Motor neuron (in vitro differentiated cells): ENCODE results near the gene STX1B. TPM values are rescaled to one million over a fixed set of nuclear protein-coding genes. Genes with fewer than 3 reads are reported as not detected.

Experiments
- ATAC-seq, 8 experiments: fragments of 200-7000 bp; cut with Tn5 transposase; replicated peaks in 6 of 8; 2 replicates each; pipeline ENCODE4 v1.8.0; 2021; ENCODE audit warnings: mild to moderate bottlenecking in 8 of 8, moderate library complexity in 8 of 8
- H3K27ac ChIP-seq, 2 donors: fragments of 250-450 bp; sonication (Bioruptor Pico); 2 replicates each; pipeline ENCODE4 v1.9.0; 2021; ENCODE audit warnings: antibody characterized with exemption in 2 of 2, mild to moderate bottlenecking in 2 of 2, moderate library complexity in 1 of 2
- H3K4me1 ChIP-seq, 2 donors: fragments of 250-450 bp; sonication (Bioruptor Pico); replicated peaks in 1 of 2; 2 replicates each; pipeline ENCODE4 v1.6.1; 2021; ENCODE audit warnings: antibody characterized with exemption in 2 of 2, mild to moderate bottlenecking in 2 of 2, moderate library complexity in 1 of 2
- H3K4me3 ChIP-seq, 5 donors: fragments of 250-450 bp; sonication (Bioruptor Pico); 2 replicates each; pipeline ENCODE4 v1.9.0; 2021; ENCODE audit warnings: antibody characterized with exemption in 5 of 5, mild to moderate bottlenecking in 5 of 5, moderate library complexity in 4 of 5
- whole genome bisulfite sequencing, 10 experiments: fragments of 450-650 bp; shearing (Covaris generic); methylation state at CpG; one replicate each; pipeline ENCODE4 v1.0.0; 2022; 5-methylcytosine and 5-hydroxymethylcytosine counted together
- in situ Hi-C, 9 experiments: fragments of 400-800 bp; cut with MboI; loops; one replicate each; pipeline ENCODE4 v1.15.0; 2021; ENCODE audit warnings: low sequenced_read_pairs in 9 of 9, low pct_unique_long_range_greater_than_20kb in 2 of 9; ENCODE audit not compliant: unreplicated experiment in 9 of 9
- total RNA-seq, 8 experiments: library from RNA; unstranded; fragments of 300-600 nt; gene quantifications; 2 replicates each; pipeline versions ENCODE4 v1.2.3 to v1.2.4, GENCODE V29; 2022

Gene STX1B
- total RNA-seq, 8 experiments from 2014 or later: 0.45 to 20.9 (median 10.0) TPM

DNA sequence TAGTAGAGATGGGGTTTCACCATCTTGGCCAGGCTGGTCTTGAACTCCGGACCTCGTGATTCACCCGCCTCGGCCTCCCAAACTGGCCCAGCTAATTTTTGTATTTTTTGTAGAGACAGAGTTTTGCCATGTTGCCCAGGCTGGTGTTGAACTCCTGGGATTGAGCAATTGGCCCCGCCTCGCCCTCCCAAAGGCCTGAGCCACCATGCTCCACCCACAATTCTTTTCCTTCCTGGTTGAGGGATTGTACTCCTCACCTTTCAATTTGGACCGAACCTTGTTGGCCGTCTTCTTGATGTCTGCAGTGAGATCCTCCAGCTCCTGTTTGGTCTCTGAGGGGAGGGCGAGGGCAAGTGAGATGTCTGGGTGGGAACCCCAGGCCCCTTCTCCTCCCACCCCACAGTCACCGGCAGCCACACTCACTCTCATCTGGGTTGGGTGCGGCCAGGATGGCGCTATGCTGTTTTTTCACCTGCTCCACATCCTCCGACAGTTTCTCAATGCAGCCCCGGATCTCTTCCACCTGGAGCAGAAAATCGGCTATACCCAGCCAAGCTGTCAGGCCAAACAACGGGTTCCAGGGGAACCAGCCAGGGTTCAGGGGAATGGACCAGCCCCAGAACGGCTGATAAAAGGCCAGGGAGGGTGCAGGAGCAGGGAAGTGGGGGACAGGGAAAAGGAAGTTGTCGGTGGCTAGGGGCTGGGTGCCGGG lies 9.6 kb downstream of the STX1B start:
- ATAC-seq: no peak
- WGBS, 10 experiments: 65 to 100% (median 82%) methylated on average over 2 to 11 of the region's 19 CpGs; no CpG with 5 or more reads in 4 of the 10 experiments
- in situ Hi-C loops: loop anchor here in 1 of 9 experiments (25.0 kb wide), 1 partner anchor 436 kb away; the partner anchor contains the start of genes COX6A2 and ZNF843
- peaks cover 11 to 15% of the 10 kb centered on the region in 2 donors for H3K4me1 ChIP-seq
- H3K4me3 ChIP-seq: no peak overlapping the region
- no peak overlapping the region for H3K27ac ChIP-seq

DNA sequence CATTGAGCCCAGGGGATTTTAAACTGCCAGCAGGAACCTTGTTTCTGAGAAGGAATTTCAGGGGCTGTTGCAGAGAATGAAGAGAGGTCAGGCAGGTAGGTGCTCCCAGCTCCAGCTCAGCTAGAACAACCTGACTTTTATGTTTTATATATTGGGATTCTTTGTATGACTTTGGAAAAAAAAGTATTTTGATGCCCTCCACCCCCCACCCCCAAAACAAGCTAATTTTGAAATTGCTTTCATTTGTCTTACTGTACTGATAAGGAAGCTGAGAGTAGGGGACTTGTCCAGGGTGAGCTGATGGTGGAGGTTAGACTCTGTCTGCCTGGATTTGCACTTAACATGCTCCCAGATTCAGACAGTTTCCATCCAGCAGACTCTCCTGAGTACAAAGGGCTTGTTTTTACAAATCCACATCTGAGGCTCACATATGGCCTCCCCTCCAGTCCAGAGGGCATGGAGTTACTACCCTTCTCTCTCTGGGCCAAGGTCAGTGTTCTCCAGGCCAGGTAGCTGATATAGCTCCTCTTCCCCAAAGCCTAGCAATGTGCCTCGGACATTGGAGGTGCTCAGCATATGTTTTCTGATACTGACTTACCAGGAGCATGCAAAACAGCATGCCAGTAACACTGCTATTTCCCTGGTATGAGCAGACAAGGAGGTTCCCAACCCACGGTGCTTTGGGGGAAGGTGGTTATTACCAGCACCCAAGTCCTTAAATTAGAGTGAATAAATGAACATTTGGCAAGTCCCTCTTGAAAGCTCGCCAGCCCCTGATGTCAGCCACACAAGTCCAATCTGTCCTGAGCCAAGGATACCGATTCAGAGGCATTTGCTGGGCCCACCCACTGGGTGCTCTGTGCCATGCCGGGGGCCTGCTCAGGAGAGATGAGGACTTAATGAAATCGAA lies 11.3 kb downstream of the STX1B start:
- no peak overlapping the region for H3K27ac ChIP-seq
- in situ Hi-C loops: loop anchor here in 4 of 9 experiments (25.0 kb wide), 3 partner anchors 163 to 863 kb away; partner anchors contain the start of genes COX6A2 (in 2 of the 4), ZNF843 (in 2 of the 4), PRSS36 (in 1 of the 4) and ZNF267 (in 1 of the 4)

DNA sequence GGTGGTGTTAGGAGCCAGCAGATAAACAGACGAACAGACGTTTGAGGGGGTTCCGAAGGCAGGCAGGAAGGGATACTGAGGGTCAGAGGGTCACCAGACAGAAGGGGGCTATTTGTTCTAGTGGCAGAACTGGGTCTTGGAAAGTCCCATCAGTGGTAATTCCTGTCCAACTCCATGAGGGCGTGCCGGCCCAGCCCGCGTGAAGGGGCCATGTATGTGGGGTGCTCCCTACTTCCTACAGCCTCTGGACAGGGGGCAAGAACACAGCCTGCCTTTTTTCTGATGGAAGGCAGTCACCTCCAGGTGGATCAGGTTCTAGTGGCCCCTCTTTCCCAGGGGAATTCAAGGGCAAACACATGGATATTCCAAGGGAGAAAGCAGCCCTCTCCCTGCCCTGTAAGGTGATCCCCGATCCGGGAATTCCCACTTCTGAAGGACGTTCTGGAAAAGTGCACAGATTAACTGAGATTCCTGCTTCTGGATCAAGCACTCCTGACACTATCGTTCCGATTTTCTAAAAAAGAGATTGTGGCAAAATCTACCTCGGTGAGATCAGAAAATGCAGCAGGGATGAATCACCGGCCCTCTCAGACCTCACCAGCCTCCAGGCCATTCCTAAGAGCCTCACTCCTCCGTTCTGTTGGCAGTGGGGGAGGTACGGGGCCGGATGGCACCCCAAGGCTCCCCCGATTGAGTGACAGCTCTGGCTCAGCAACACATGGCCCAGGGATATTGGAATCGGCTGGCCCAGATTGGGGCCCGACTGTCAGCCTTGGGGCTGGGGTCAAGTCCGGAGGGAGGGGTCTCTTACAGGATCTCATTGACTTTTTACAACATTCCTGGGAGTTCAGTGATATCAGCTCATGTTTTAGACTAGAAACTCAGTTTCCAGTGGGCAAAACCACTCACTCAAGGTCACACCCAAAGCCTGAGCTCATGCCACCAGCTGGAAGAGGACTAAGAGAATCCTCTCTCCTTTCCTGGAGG lies 12.4 kb downstream of the STX1B start:
- Histone ChIP-seq H3K4me3 (no peak overlapping the region), H3K4me1 (peaks cover 11% of the 10 kb centered on the region in 2 donors), H3K27ac (no peak overlapping the region)
- WGBS, 10 experiments: 0 to 76% (median 57%) methylated on average over 2 to 7 of the region's 21 CpGs; no CpG with 5 or more reads in 3 of the 10 experiments
- ATAC-seq: peak in 6 of 8 experiments; percentile 21 to 63 (median 32)
- in situ Hi-C loops: loop anchor here in 4 of 9 experiments (25.0 kb wide), 3 partner anchors 164 to 864 kb away; partner anchors contain the start of genes COX6A2 (in 2 of the 4), ZNF843 (in 2 of the 4), PRSS36 (in 1 of the 4) and ZNF267 (in 1 of the 4)

More for the DNA sequence above, 11.3 kb downstream of the STX1B start:
- Histone ChIP-seq H3K4me1 (peaks cover 11% of the 10 kb centered on the region in 2 donors), H3K4me3 (no peak overlapping the region)
- 43 to 100% (median 81%) methylated on average over 2 to 4 of the region's 6 CpGs; no CpG with 5 or more reads in 2 of the 10 experiments for WGBS, 10 experiments
- ATAC-seq: no peak

DNA sequence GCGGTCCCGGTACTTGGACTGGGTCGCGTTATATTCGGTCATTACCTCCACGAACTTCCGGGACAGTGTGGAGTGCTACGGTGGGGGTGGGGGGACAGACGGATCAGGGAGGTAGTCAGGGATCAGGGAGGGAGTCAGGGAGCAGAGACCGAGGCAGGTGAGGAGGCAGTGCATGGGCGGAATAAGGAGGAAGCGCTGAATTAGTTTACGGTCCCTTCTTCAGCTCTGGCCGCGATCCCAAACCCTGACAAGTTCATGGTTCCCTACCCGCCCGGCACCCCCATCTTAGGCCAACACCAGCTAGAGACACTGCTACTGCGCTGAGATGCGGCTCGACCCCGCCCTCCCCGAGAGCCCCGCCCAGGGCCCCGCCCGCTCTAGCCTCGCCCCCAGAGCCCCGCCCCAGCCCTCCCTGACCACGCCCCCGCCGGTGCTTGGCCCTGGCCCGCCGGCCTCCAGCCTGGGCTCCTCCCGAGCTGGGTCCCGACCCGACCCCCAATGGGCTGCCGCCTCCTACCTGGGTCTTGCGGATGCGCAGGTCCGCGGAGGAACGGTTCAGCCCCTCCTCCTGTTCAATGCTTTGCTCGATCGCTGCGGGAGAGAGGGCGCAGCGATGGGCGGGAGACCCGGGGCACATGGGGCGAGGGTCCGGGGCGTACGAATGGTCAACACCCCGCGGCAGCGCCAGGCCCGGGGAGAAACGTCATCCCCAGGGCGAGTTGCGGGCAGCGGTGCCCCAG lies 13.3 kb downstream of the STX1B start:
- peak; percentile 69 to 88 (median 82) for ATAC-seq
- H3K4me3 ChIP-seq: peak overlapping the region in 4 of 5 donors; percentile 10 to 28 (median 18)
- no CpG with 5 or more reads among the region's 60 CpGs for WGBS, 10 experiments
- H3K4me1 ChIP-seq: peaks cover 7 to 8% of the 10 kb centered on the region in 2 donors
- in situ Hi-C loops: loop anchor here in 4 of 9 experiments (25.0 kb wide), 3 partner anchors 165 to 865 kb away; partner anchors contain the start of genes COX6A2 (in 2 of the 4), ZNF843 (in 2 of the 4), PRSS36 (in 1 of the 4) and ZNF267 (in 1 of the 4)
- H3K27ac ChIP-seq: no peak overlapping the region

DNA sequence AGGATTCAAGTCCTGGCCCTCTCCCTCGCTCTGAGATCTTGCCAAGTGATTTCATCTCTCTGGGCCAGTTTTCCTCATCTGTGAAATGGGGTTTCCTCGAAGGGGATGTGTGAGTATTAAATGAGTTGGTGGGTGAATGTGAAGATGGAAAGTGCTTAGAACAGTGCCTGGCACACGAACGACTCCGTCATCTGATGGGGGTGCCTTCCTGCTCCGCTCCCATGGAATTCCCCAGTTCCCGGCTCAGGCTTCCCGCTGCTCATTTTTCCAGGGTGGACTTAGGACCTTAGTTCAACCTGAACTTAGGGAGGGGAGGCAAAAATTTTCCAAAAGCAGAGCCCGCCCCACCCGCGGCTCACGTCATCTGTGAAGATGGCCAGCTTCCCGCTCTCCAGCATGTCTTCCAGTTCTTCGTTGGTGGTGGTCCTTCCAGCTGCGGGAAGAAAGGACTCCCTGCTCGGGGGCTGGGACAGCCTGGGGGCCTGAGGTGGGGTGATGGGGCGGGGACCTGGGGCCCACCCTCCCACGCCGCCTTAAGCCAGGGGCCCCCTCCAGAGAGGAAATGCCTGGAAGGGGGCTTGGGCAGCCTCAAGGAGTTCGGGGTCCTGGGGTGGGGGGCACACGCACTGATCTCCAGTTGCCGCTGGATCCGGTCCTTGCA lies 14.0 kb downstream of the STX1B start:
- 12 to 80% (median 47%) methylated on average over 1 to 9 of the region's 23 CpGs; no CpG with 5 or more reads in 2 of the 10 experiments for WGBS, 10 experiments
- in situ Hi-C loops: loop anchor here in 4 of 9 experiments (25.0 kb wide), 3 partner anchors 166 to 866 kb away; partner anchors contain the start of genes COX6A2 (in 2 of the 4), ZNF843 (in 2 of the 4), PRSS36 (in 1 of the 4) and ZNF267 (in 1 of the 4)

DNA sequence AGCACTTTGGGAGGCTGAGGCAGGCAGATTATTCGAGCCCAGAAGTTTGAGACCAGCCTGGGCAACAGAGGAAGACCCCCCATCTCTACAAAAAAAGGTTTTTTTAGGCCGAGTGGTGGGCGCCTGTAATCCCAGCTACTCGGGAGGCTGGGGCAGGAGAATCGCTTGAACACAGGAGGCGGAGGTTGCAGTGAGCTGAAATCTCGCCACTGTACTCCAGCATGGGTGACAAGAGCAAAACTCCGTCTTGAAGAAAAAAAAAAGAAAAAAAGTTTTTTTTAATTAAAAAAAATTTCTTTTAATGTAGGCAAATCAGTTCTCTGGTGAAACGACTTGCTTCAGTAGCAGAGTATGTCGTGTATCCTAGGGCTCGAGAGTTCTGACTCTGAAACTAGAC lies 14.5 kb downstream of the STX1B start:
- no peak overlapping the region for H3K4me3 ChIP-seq
- 49 to 100% (median 84%) methylated on average over 1 to 10 of the region's 11 CpGs; no CpG with 5 or more reads in 1 of the 10 experiments for WGBS, 10 experiments

More for the DNA sequence above, 14.0 kb downstream of the STX1B start:
- ATAC-seq: peak in 3 of 8 experiments; percentile 3 to 6 (median 5)
- Histone ChIP-seq H3K4me3 (peak overlapping the region in 3 of 5 donors; percentile 10 to 28 (median 25)), H3K4me1 (peaks cover 6 to 7% of the 10 kb centered on the region in 2 donors), H3K27ac (no peak overlapping the region)

DNA sequence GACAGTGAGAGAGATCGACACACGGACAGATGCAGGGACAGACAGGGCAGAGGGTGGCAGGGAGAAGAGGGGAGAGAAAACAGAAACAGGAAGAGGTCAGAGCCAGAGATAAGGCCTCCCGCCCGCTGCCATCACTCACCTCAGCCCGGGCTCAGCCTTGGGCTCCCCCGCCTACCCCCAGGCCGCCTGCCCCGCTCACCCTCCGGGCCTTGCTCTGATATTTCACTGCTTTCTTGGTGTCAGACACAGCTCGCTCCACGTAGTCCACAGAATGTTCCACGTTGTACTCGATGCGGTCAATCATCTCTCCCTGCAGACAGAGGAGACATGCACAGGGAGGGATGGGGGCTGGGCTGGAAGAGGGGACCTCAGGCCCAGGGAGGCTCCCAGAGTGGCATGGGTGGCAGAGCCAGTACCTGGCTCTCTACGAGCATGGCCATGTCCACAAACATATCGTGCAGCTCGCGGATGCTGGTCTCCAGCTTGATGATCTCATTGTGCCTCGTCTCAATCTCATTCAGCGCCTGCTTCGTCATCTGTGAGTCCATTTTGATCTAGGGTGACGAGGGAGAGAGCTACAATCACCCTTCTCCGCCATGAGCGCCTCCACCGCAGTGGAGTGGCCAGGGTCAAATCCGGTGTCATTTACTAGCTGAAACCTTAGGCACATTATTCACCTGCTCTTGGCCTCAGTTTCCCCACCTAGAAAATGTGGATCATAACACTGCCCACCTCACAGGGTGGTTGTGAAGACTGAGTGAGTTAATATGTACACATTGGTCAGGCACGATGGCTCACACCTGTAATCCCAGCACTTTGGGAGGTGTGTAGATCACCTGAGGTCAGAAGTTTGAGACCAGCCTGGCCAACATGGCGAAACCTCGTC lies 17.3 kb downstream of the STX1B start:
- H3K27ac ChIP-seq: no peak overlapping the region
- no peak overlapping the region for H3K4me3 ChIP-seq
- 40 to 100% (median 90%) methylated on average over 1 to 16 of the region's 29 CpGs; no CpG with 5 or more reads in 5 of the 10 experiments for WGBS, 10 experiments
- ATAC-seq: no peak
- in situ Hi-C loops: loop anchor here in 4 of 9 experiments (25.0 kb wide), 3 partner anchors 169 to 869 kb away; partner anchors contain the start of genes COX6A2 (in 2 of the 4), ZNF843 (in 2 of the 4), PRSS36 (in 1 of the 4) and ZNF267 (in 1 of the 4)
- peaks cover 6 to 7% of the 10 kb centered on the region in 2 donors for H3K4me1 ChIP-seq

More for the DNA sequence above, 14.5 kb downstream of the STX1B start:
- ATAC-seq: no peak
- peaks cover 6 to 7% of the 10 kb centered on the region in 2 donors for H3K4me1 ChIP-seq
- no peak overlapping the region for H3K27ac ChIP-seq
- in situ Hi-C loops: loop anchor here in 4 of 9 experiments (25.0 kb wide), 3 partner anchors 166 to 866 kb away; partner anchors contain the start of genes COX6A2 (in 2 of the 4), ZNF843 (in 2 of the 4), PRSS36 (in 1 of the 4) and ZNF267 (in 1 of the 4)

DNA sequence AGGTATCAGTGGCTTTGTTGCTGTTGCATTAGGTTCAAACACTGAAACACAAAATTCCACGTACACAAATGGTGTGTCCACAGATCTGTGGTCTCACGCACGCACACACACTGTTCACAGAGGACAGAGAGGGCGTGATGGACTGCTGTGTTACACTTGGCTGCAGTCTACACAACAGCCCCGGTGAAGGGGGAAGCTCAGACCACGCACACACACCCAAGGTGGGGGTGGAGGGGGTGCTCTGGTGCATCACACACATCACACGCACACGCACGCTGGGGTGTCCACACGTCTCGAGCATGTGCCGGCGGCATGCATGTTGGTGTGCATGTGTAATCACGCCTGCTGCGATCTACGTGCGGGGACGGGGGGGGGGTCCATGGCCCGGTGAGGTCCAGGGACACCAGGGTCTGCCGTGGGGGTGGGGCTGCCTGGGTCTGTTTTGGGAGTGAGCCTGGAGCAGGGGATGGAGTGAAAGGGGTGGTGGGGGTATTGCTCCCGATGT lies 18.1 kb downstream of the STX1B start:
- H3K4me3 ChIP-seq: no peak overlapping the region
- WGBS, 10 experiments: 96 to 100% methylated on average over 3 to 4 of the region's 21 CpGs; no CpG with 5 or more reads in 8 of the 10 experiments
- in situ Hi-C loops: loop anchor here in 4 of 9 experiments (25.0 kb wide), 3 partner anchors 170 to 870 kb away; partner anchors contain the start of genes COX6A2 (in 2 of the 4), ZNF843 (in 2 of the 4), PRSS36 (in 1 of the 4) and ZNF267 (in 1 of the 4)
- ATAC-seq: no peak
- peaks cover 6 to 7% of the 10 kb centered on the region in 2 donors for H3K4me1 ChIP-seq
- no peak overlapping the region for H3K27ac ChIP-seq

DNA sequence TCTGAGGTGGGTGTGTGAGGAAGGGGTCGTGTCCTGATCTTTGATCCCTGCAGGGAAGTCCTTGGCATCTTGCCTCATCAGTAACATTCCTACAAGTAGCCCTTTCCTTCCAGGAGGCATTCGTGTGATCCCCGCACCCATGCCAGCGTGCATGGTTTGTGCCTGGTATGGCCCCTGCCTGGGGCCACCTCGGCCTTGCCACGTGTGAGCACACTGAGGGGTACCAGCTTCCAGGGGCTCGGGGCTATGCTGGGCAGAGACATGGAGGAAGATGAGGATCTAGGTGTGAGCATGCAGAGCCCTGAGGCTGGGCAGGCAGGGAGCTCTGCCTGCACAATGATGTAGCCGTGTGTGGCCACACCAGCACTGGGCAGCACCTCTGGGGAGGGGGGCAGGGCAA lies 19.4 kb downstream of the STX1B start:
- in situ Hi-C loops: loop anchor here in 4 of 9 experiments (25.0 kb wide), 3 partner anchors 171 to 871 kb away; partner anchors contain the start of genes COX6A2 (in 2 of the 4), ZNF843 (in 2 of the 4), PRSS36 (in 1 of the 4) and ZNF267 (in 1 of the 4)
- Histone ChIP-seq H3K27ac (no peak overlapping the region), H3K4me1 (peaks cover 0 to under 1% of the 10 kb centered on the region in 2 donors), H3K4me3 (no peak overlapping the region)
- 40 to 60% (median 60%) methylated on average over 1 of the region's 8 CpGs; no CpG with 5 or more reads in 6 of the 10 experiments for WGBS, 10 experiments
- ATAC-seq: no peak
